ENCODE results near the gene FAAP100.

FAAP100 gene

GRCh38 chr17:81553616-81554181 lies 1.5 kb upstream of the FAAP100 start:
- DNase-seq (ENCODE audit: low spot score): peak; percentile 90

GRCh38 chr17:81553018-81553615 lies 964 bp upstream of the FAAP100 start:
- peak; percentile 87 for DNase-seq (ENCODE audit: low spot score)

- peak; percentile 69 for DNase-seq (ENCODE audit: low spot score)
These were observed 502 bp downstream of the FAAP100 start for GRCh38 chr17:81551458-81552243.

- DNase-seq (ENCODE audit: low spot score): no peak
These were observed 1.2 kb downstream of the FAAP100 start for GRCh38 chr17:81550830-81551457.

DNA sequence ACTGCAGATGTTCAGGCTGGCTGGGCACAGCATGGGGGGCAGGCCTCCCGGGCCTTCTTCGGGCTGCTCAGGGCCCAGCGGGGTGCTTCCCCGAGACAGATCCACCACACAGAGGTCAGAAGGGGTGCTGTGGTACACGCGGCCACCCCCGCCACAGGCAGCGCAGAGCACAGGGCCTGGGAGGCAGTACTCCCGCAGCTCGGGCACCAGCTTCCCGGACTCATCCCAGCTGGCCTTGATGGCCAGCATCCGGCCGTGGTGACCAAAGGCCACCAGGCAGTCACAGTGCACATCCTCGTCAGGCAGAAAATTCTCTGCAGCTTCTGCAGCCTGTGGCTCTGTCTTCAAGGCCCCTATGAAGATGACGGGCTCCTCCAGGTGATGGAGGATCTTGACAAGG lies 1.9 kb downstream of the FAAP100 start:
- DNase-seq (ENCODE audit: low spot score): no peak

GRCh38 chr17:81549826-81550225 lies 2.3 kb downstream of the FAAP100 start:
- DNase-seq (ENCODE audit: low spot score): no peak

DNA sequence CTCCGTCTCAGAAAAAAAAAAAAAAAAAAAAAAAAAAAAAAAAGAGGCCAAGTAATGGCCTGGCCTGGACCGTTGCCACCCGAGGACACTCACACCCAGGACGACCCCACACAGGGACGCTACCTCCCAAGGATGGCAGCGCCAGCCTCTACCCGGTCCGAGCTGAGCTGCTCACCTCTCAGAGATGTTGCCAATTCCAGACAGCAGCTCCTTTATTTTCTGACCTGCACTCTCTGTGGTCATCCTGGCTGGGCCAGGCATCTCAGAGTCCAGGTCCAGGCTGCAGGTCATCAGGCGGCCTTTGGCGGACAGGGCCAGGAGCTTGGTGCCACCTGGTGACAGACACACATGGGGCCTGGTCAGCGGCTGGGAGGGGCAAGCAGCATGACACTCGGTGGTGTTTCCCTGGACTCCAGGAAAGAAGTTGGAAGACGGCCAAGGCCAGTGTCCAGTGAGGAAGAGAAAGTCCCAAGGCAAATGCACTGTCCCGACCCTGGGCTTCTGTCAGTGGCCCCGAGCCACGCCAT lies 3.1 kb downstream of the FAAP100 start:
- DNase-seq (ENCODE audit: low spot score): no peak

GRCh38 chr17:81547614-81547982 lies 4.6 kb downstream of the FAAP100 start:
- DNase-seq (ENCODE audit: low spot score): no peak

- no peak for DNase-seq (ENCODE audit: low spot score)
These were observed 5.1 kb downstream of the FAAP100 start for GRCh38 chr17:81546906-81547613.

DNA sequence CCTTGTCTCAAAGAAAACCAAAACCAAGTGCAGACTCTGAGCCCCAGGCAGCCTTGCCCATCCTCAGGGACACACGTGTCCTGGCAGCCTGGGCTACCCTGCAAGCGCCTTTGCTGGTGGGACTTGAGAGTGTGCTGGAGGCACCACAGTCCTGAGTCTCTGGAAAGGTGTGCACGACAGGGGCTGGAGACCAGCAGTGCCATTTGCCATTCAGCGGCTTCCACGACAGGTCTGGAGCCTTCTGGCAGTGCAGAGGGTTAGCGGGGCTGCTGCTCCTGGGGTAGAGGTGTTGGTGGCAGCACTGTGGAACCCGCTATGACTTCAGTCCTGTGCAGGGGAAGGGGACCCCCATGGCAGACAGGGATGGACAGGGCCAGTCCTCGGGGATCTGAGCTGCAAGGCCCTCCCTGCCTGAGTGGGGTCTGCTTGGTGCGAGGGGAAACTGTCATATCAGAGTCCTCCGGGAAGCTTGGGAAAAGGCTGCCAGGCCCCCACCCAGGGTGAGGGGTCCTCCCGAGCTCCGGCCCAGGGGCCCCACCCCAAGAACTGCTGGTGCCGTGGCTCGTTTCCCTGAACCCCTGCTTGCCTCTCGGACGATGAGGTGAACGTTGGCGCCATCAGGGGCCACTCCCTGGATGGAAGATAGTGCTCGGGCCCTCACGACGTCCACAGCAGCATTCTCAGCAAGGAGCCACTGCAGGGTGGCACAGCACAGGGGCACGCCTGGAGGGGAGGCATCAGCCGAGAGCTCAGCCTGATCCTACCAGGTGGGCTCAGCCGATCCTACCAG lies 6.8 kb downstream of the FAAP100 start:
- no peak for DNase-seq (ENCODE audit: low spot score)

GRCh38 chr17:81544281-81544974 lies 7.7 kb downstream of the FAAP100 start:
- DNase-seq (ENCODE audit: low spot score): no peak

- DNase-seq (ENCODE audit: low spot score): no peak
These were observed 8.4 kb downstream of the FAAP100 start for GRCh38 chr17:81543756-81544155.

DNA sequence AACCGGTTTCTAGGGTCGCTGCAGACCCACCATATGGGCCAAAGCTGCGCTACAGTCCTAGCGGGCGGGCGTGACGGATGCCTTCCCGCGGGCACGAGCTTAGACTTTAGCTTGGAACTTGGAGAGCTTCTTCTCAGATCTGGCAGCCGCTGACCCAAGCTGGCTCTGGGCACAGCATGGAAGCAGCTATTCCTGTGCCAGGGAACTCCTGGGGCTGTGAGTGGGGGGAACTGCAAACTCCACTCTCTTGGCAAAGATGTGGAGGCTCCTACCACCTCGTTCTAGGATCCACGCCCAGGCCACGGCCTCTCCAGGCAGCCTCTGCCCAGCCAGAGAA lies 8.8 kb downstream of the FAAP100 start:
- DNase-seq (ENCODE audit: low spot score): no peak

GRCh38 chr17:81542431-81543338 lies 9.5 kb downstream of the FAAP100 start:
- no peak for DNase-seq (ENCODE audit: low spot score)

DNA sequence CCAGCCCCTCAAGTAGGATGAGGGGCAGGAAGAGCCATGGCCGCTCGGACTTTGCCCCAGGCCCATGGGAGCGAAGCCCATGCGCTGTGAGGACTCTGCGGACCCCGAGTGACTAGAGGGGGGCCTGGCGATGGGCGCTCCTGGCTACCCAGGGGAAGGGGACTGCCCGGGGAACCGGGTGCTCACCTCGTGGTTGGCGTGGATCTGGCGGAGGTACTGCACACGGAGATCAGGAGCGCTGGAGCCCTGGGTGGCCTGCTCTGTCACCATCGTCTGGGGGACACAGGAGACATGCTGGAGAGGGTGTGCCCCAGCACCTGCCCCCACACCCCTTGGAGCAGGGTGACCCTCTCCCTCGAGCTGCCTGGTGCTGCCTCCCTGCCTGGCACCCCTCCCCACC lies 11.0 kb downstream of the FAAP100 start:
- no peak for DNase-seq (ENCODE audit: low spot score)

- no peak for DNase-seq (ENCODE audit: low spot score)
These were observed 11.5 kb downstream of the FAAP100 start for GRCh38 chr17:81540676-81541027.

DNA sequence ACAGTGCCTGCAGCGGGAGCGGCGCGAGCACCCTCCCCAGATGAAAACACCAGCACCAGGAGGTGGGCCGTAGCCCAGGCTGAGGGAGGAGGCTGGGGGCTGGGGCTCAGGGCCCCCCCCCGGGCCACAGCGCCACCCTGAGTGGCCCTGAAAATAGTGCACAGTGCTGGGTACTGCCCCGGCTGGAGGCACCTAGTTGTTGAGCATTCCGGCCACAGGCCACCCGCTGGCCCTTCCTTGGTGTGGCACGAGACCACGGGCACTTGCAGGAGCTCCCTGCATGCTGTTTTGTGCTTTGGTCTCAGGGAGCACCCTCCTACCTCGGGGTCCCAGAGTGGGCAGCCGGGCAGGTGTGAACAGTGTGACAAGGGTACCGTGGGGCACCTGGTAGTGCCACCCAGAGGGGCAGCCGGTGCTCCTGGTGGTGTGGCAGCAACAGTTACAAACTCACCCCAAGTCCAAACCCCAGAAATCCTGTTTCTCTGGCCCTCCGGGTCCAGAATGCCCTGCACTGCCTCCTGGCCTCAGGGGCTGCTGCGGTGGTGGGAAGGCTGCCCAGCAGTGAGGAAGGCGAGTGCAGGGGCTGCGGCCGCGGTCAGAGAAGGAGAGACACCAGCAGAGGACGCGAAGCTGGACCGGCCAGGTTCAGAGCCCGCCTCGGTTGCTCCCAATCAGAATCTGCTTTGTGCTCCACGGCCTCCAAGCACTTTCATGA lies 12.0 kb downstream of the FAAP100 start:
- DNase-seq (ENCODE audit: low spot score): no peak

DNA sequence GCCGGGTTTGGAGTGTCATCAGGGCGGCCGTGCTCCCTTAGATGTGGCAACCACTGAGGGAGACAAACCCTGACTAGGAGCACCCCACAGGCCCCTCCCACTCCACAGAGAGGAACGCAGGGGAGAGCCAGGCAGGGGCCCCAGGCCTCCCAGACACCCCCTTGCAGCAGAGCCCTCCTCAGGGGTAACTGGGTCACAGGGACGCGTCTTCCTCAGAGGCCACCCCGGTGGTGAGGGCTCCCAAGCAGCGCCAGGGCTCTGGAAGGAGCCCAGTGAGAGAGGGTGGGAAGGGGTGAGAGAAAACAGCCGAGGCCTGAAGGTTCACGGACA lies 12.6 kb downstream of the FAAP100 start:
- DNase-seq (ENCODE audit: low spot score): no peak

Data from AG08396 (cell line).